H1 (cell line): ENCODE results near the gene ZAP70. TPM values are rescaled to one million over a fixed set of nuclear protein-coding genes. Genes with fewer than 3 reads are reported as not detected.

Experiments
- CTCF ChIA-PET: fragments of 300-600 bp; sonication (Branson Sonifier 250); formaldehyde crosslinking; loops from one replicate; lab custom pipeline; 2021; ENCODE audit not compliant: partially characterized antibody; lab: Charles Lee
- POLR2A ChIA-PET: fragments of 300-600 bp; sonication (Branson Sonifier 250); formaldehyde crosslinking; loops from one replicate; lab custom pipeline; 2021; ENCODE audit warnings: inconsistent platforms; ENCODE audit not compliant: partially characterized antibody; lab: Charles Lee
- DNase-seq, 2 experiments: peaks; one replicate each; pipeline versions ENCODE4 v3.0.0 to v3.0.0-alpha.2; 2010 to 2022; ENCODE audit warnings: low spot score in 2 of 2, low read depth in 1 of 2, mixed read lengths in 1 of 2
- FAIRE-seq: peaks from 2 replicates; lab custom pipeline; 2011; peaks lifted over from hg19 to GRCh38; lab: Jason Lieb, UNC
- H2AFZ ChIP-seq: 2 replicates; pipeline ENCODE4 v1.8.1; 2012; ENCODE audit warnings: low read length, inconsistent platforms
- H2AK5ac ChIP-seq: 2 replicates; pipeline ENCODE4 v1.6.1; 2013; ENCODE audit warnings: low read depth, low read length
- H2BK120ac ChIP-seq: replicated peaks from 2 replicates; pipeline ENCODE3; 2013; ENCODE audit warnings: low read depth, low read length, inconsistent platforms
- H2BK12ac ChIP-seq: 2 replicates; pipeline ENCODE4 v1.6.1; 2013; ENCODE audit warnings: low read depth, low read length
- H2BK15ac ChIP-seq: 2 replicates; pipeline ENCODE4 v1.6.1; 2013; ENCODE audit warnings: low read length
- H2BK20ac ChIP-seq: 2 replicates; pipeline ENCODE4 v1.6.1; 2013; ENCODE audit warnings: low read length
- H2BK5ac ChIP-seq: 2 replicates; pipeline ENCODE4 v1.6.1; 2013; ENCODE audit warnings: low read depth, low read length
- H3K14ac ChIP-seq: 2 replicates; pipeline ENCODE4 v1.6.1; 2013; ENCODE audit warnings: inconsistent platforms; ENCODE audit not compliant: insufficient read length
- H3K18ac ChIP-seq: 2 replicates; pipeline ENCODE4 v1.6.1; 2013; ENCODE audit warnings: low read length; ENCODE audit errors: extremely low read depth
- H3K23ac ChIP-seq: 2 replicates; pipeline ENCODE4 v1.6.1; 2013; ENCODE audit warnings: inconsistent platforms; ENCODE audit not compliant: insufficient read length
- H3K23me2 ChIP-seq: 2 replicates; pipeline ENCODE4 v1.6.1; 2013; ENCODE audit warnings: low read depth, low read length
- H3K27ac ChIP-seq: 2 replicates; pipeline ENCODE4 v1.6.1; 2011; ENCODE audit warnings: low read depth, low read length, inconsistent platforms
- H3K27me3 ChIP-seq, 4 experiments: replicated peaks in 1 of 4; 1 replicate in 1 of 4; 2 replicates in 3 of 4; pipeline versions ENCODE4 v1.6.1 to v1.8.1; 2011 to 2013; ENCODE audit warnings: low read length in 3 of 4, mild to moderate bottlenecking in 3 of 4, inconsistent platforms in 2 of 4, mixed read lengths in 2 of 4, moderate library complexity in 1 of 4; ENCODE audit not compliant: control insufficient read depth in 3 of 4, insufficient read depth in 3 of 4; ENCODE audit errors: extremely low read depth in 1 of 4
- H3K36me3 ChIP-seq, 4 experiments: 2 replicates each; pipeline versions ENCODE4 v1.6.1 to v1.8.1; 2011 to 2013; ENCODE audit warnings: mild to moderate bottlenecking in 4 of 4, low read length in 3 of 4, moderate library complexity in 2 of 4, control low read depth in 1 of 4, inconsistent platforms in 1 of 4; ENCODE audit not compliant: insufficient read depth in 4 of 4, control insufficient read depth in 2 of 4
- H3K4ac ChIP-seq: replicated peaks from 2 replicates; pipeline ENCODE3; 2013; ENCODE audit warnings: low read length, low read depth, mixed read lengths, inconsistent platforms; ENCODE audit not compliant: insufficient read length
- H3K4me1 ChIP-seq, 4 experiments: replicated peaks in 1 of 4; 1 replicate in 1 of 4; 2 replicates in 3 of 4; pipeline versions ENCODE4 v1.6.1 to v1.8.1; 2011 to 2013; ENCODE audit warnings: low read length in 3 of 4, inconsistent platforms in 2 of 4, mixed read lengths in 1 of 4; ENCODE audit not compliant: insufficient read depth in 4 of 4, control insufficient read depth in 3 of 4
- H3K4me2 ChIP-seq, 2 experiments: 2 replicates each; pipeline versions ENCODE4 v1.6.1 to v1.8.1; 2011 to 2013; ENCODE audit warnings: low read depth in 2 of 2, low read length in 2 of 2, control low read depth in 1 of 2, inconsistent platforms in 1 of 2, mild to moderate bottlenecking in 1 of 2; ENCODE audit not compliant: insufficient read depth in 1 of 2
- H3K4me3 ChIP-seq, 4 experiments: fragments of 200-600, 300-600 bp in 1 of 4; sonication (generic), shearing (Covaris generic), sonication (Bioruptor Twin) in 1 of 4; 2 replicates each; pipeline versions ENCODE4 v1.5.1 to v1.8.1; 2011 to 2016; ENCODE audit warnings: low read length in 4 of 4, low read depth in 3 of 4, control low read depth in 2 of 4, inconsistent platforms in 2 of 4, mild to moderate bottlenecking in 2 of 4, mixed read lengths in 1 of 4, moderate library complexity in 1 of 4; ENCODE audit not compliant: insufficient read depth in 2 of 4; ENCODE audit errors: extremely low read depth in 1 of 4
- H3K56ac ChIP-seq: replicated peaks from 2 replicates; pipeline ENCODE3; 2013; ENCODE audit warnings: low read depth, mild to moderate bottlenecking, mixed read lengths, low read length, inconsistent platforms; ENCODE audit not compliant: insufficient read length
- H3K79me1 ChIP-seq: 2 replicates; pipeline ENCODE4 v1.6.1; 2013; ENCODE audit warnings: low read depth, low read length, control low read depth
- H3K79me2 ChIP-seq, 2 experiments: 2 replicates each; pipeline versions ENCODE4 v1.6.1 to v1.8.1; 2012 to 2013; ENCODE audit warnings: low read length in 2 of 2, mild to moderate bottlenecking in 2 of 2, inconsistent platforms in 1 of 2; ENCODE audit not compliant: insufficient read depth in 2 of 2, control insufficient read depth in 1 of 2
- H3K9ac ChIP-seq, 4 experiments: replicated peaks in 1 of 4; 1 replicate in 1 of 4; 2 replicates in 3 of 4; pipeline versions ENCODE4 v1.6.1 to v1.8.1; 2011 to 2013; ENCODE audit warnings: low read depth in 3 of 4, low read length in 3 of 4, control low read depth in 2 of 4, mild to moderate bottlenecking in 2 of 4, moderate library complexity in 2 of 4, inconsistent platforms in 1 of 4; ENCODE audit errors: extremely low read depth in 1 of 4
- H3K9me3 ChIP-seq, 2 experiments: 2 replicates each; pipeline versions ENCODE4 v1.6.1 to v1.8.1; 2012 to 2013; ENCODE audit warnings: mild to moderate bottlenecking in 2 of 2, moderate library complexity in 2 of 2, control low read depth in 1 of 2, inconsistent platforms in 1 of 2, low read depth in 1 of 2, low read length in 1 of 2, mixed read lengths in 1 of 2; ENCODE audit not compliant: insufficient read depth in 2 of 2
- H4K20me1 ChIP-seq, 2 experiments: replicated peaks in 1 of 2; 2 replicates each; pipeline versions ENCODE3 to v1.8.1; 2011 to 2013; ENCODE audit warnings: inconsistent platforms in 2 of 2, low read length in 2 of 2, mild to moderate bottlenecking in 1 of 2; ENCODE audit not compliant: insufficient read depth in 2 of 2, control insufficient read depth in 1 of 2
- H4K5ac ChIP-seq: 2 replicates; pipeline ENCODE4 v1.6.1; 2013; ENCODE audit warnings: low read length, low read depth, mixed read lengths, inconsistent platforms; ENCODE audit not compliant: insufficient read length
- H4K8ac ChIP-seq: 2 replicates; pipeline ENCODE4 v1.8.0; 2013; ENCODE audit warnings: mild to moderate bottlenecking, moderate library complexity, low read length, inconsistent platforms; ENCODE audit not compliant: insufficient read depth; ENCODE audit errors: extremely low read depth
- H4K91ac ChIP-seq: replicated peaks from 2 replicates; pipeline ENCODE3; 2013; ENCODE audit warnings: low read length, mixed read lengths, inconsistent platforms; ENCODE audit not compliant: insufficient read length
- CTCF ChIP-seq, 3 experiments: IDR thresholded peaks; 1 replicate in 2 of 3; 2 replicates in 1 of 3; pipeline versions ENCODE4 v1.5.1 to v1.6.1; 2011; ENCODE audit warnings: low read length in 3 of 3, mild to moderate bottlenecking in 3 of 3, inconsistent platforms in 2 of 3, low read depth in 1 of 3, moderate library complexity in 1 of 3; ENCODE audit not compliant: insufficient read depth in 1 of 3; ENCODE audit errors: control extremely low read depth in 1 of 3
- JUN ChIP-seq: IDR thresholded peaks from 2 replicates; pipeline ENCODE4 v1.6.1; 2011; ENCODE audit warnings: low read depth, mild to moderate bottlenecking, improper control_type of control experiment, low read length
- RAD21 ChIP-seq, 2 experiments: IDR thresholded peaks in 1 of 2; conservative IDR thresholded peaks in 1 of 2; 2 replicates each; pipeline ENCODE4 v1.6.1; 2011; ENCODE audit warnings: low read depth in 2 of 2, low read length in 2 of 2, improper control_type of control experiment in 1 of 2, inconsistent platforms in 1 of 2, mild to moderate bottlenecking in 1 of 2, moderate library complexity in 1 of 2
- WGBS, 2 experiments: shearing (Covaris generic) in 1 of 2; methylation state at CpG; one replicate each; pipeline versions ENCODE4 v1.1.6 to v1.1.7; 2013 to 2015; ENCODE audit warnings: low lambda C conversion rate in 2 of 2, mixed read lengths in 2 of 2, inconsistent platforms in 1 of 2, low coverage in 1 of 2, missing lambda C conversion rate in 1 of 2; ENCODE audit not compliant: insufficient replicate concordance in 2 of 2, insufficient coverage in 1 of 2, insufficient read length in 1 of 2; ENCODE audit errors: extremely low coverage in 1 of 2, missing lambda C conversion rate in 1 of 2; 5-methylcytosine and 5-hydroxymethylcytosine counted together
- polyA plus RNA-seq, 7 experiments: library from polyadenylated mRNA; depleted of rRNA in 3 of 7; stranded (reverse) in 5 of 7; unstranded in 2 of 7; fragments of >200 nt in 5 of 7; fragments of 200-250 nt in 2 of 7; gene quantifications; 1 replicate in 5 of 7; 2 replicates in 1 of 7; 4 replicates in 1 of 7; pipeline versions ENCODE4 v1.2.1 to v1.2.3, GENCODE V29; 2011 to 2013; ENCODE audit warnings: missing spikeins in 2 of 7, mixed read lengths in 2 of 7
- total RNA-seq: library from RNA; stranded (reverse); fragmentation: NEBNext Ultra II Directional; extraction: Animal tissue kit (Norgen Biotek cat#: 25700); gene quantifications from 2 replicates; pipeline ENCODE4 v1.2.1, GENCODE V29; 2021

The ZAP70 gene
- total and polyA plus RNA-seq, 2 of the 8 experiments (the other 6 are each of a cell fraction or from before 2014, with no cell fraction given) = 0.15 TPM; not detected in 1

- no peak for FAIRE-seq
- ChIA-PET POLR2A (interaction anchor here (1.2 kb wide), 1 partner anchor 79 kb away, joined by 3 read pairs; the partner anchor contains the start of gene COX5B), CTCF (interaction anchor here (0.6 to 11.0 kb wide), 9 partner anchors 8 to 79 kb away, joined by 3 to 105 read pairs (median 3); no protein-coding TSS in a partner anchor)
These were observed 11.7 kb downstream of the ZAP70 start for GRCh38 chr2:97724946-97725688.

More at GRCh38 chr2:97724946-97725688, 11.7 kb downstream of the ZAP70 start:
- H3K9me3 ChIP-seq = no peaks in the 10 kb centered on the region
- no peaks in the 10 kb centered on the region for H4K20me1 ChIP-seq
- no peak overlapping the region for H4K91ac ChIP-seq
- H3K27me3 ChIP-seq = no peaks in the 10 kb centered on the region
- TF ChIP-seq JUN = no peak
- peak in 1 of 2 experiments; percentile 24; a peak in 1 of 4 replicates for TF ChIP-seq RAD21 (IDR thresholded peaks at IDR 0.05 in 1 of 2, conservative IDR thresholded peaks at IDR 0.05 in 1 of 2; ENCODE audit: low read depth in 2 of 2, low read length in 2 of 2)
- TF ChIP-seq CTCF (IDR thresholded peaks at IDR 0.05; ENCODE audit: control extremely low read depth in 1 of 3, insufficient read depth in 1 of 3, low read depth in 1 of 3, low read length in 3 of 3) = peak in 2 of 3 experiments; percentile 27 to 33; a peak in 2 of 4 replicates
- H3K4me2 ChIP-seq = no peak overlapping the region
- H3K79me1 ChIP-seq = no peaks in the 10 kb centered on the region
- no peak overlapping the region for H2BK20ac ChIP-seq
- H3K36me3 ChIP-seq = no peaks in the 10 kb centered on the region
- WGBS, 2 experiments = 93% methylated on average over 29 of the region's 31 CpGs; no CpG with 5 or more reads in 1 of the 2 experiments
- H2BK120ac ChIP-seq = no peak overlapping the region
- no peak overlapping the region for H3K18ac ChIP-seq
- no peak overlapping the region for H2AFZ ChIP-seq
- H3K79me2 ChIP-seq = no peaks in the 10 kb centered on the region
- H3K27ac ChIP-seq = no peak overlapping the region
- H4K5ac ChIP-seq = no peak overlapping the region
- H3K9ac ChIP-seq = no peak overlapping the region
- peaks cover 2 to 5% (median 3%) of the 10 kb centered on the region in 4 experiments; a peak in 5 of 7 replicates for H3K4me1 ChIP-seq
- no peak overlapping the region for H4K8ac ChIP-seq
- no peak overlapping the region for H2BK15ac ChIP-seq
- no peak overlapping the region for H3K14ac ChIP-seq
- no peak overlapping the region for H3K56ac ChIP-seq
- no peaks in the 10 kb centered on the region for H3K23me2 ChIP-seq
- H3K23ac ChIP-seq = no peak overlapping the region
- no peak overlapping the region for H2BK12ac ChIP-seq
- no peak overlapping the region for H2AK5ac ChIP-seq
- H3K4ac ChIP-seq = no peak overlapping the region
- H2BK5ac ChIP-seq = no peak overlapping the region
- no peak overlapping the region for H3K4me3 ChIP-seq
- no peak for DNase-seq
